ENCODE data around the gene ZNF503. TPM values are rescaled to one million over a fixed set of nuclear protein-coding genes. Genes with fewer than 3 reads are reported as not detected.

Gene ZNF503
- total and polyA plus RNA-seq, 10 of the 15 experiments (the other 5 are each of a cell fraction or from before 2014, with no cell fraction given) = 0.05 to 1.1 (median 0.11) TPM; not detected in 1

GRCh38 chr10:75428434-75429158 is 27.0 kb upstream of the ZNF503 start (continued):
- TF ChIP-seq ZNF687 (IDR thresholded peaks at IDR 0.05) = 0 out of 2 replicates have a peak, but pooled peaks have one; percentile 11

- Histone ChIP-seq H3K27ac (ENCODE audit: control insufficient read depth, insufficient read depth) (no peak overlapping the region), H3K4me2 (ENCODE audit: control insufficient read depth, insufficient read depth) (no peak overlapping the region), H2AFZ (ENCODE audit: control insufficient read depth, low read depth, low read length) (no peak overlapping the region), H3K4me3 (no peak overlapping the region), H3K4me1 (ENCODE audit: control insufficient read depth, insufficient read depth, low read length) (no peaks in the 10 kb centered on the region), H3K27me3 (replicated peaks in 1 of 2; ENCODE audit: control insufficient read depth in 2 of 2, insufficient read depth in 2 of 2, low read length in 1 of 2) (peaks cover 0 to 12% of the 10 kb centered on the region in 2 experiments; a peak in 2 of 4 replicates), H3K9ac (ENCODE audit: control insufficient read depth, insufficient read depth, low read length) (no peak overlapping the region), H3K79me2 (ENCODE audit: control insufficient read depth, insufficient read depth, low read length) (no peaks in the 10 kb centered on the region), H3K9me3 (replicated peaks; ENCODE audit: control insufficient read depth, insufficient read depth, low read length) (no peaks in the 10 kb centered on the region), H4K20me1 (ENCODE audit: control insufficient read depth, insufficient read depth) (no peaks in the 10 kb centered on the region), H3K36me3 (ENCODE audit: control insufficient read depth in 2 of 2, insufficient read depth in 2 of 2, low read length in 1 of 2) (no peaks in the 10 kb centered on the region)
- FAIRE-seq = no peak
- 12% methylated on average over 3 of the region's 3 CpGs for whole genome bisulfite sequencing (ENCODE audit: insufficient coverage, insufficient replicate concordance, low lambda C conversion rate, missing lambda C conversion rate)
- SMC1A ChIA-PET (ENCODE audit: uncharacterized antibody, unreplicated experiment) = interaction anchor here (0.9 to 4.1 kb wide), 6 partner anchors 11 to 79 kb away, joined by 3 to 21 read pairs (median 8); no protein-coding TSS in a partner anchor
- POLR2A ChIA-PET = interaction anchor here (1.1 kb wide), 1 partner anchor 21 kb away, joined by 4 read pairs; no protein-coding TSS in a partner anchor
- no peak for ATAC-seq
- DNase-seq (ENCODE audit: low read depth, low spot score) = no peak
- no TSS peak for BruUV-seq (replicated peaks)
- CTCF ChIA-PET = interaction anchor here (0.9 to 1.7 kb wide), 3 partner anchors 26 to 45 kb away, joined by 3 to 4 read pairs (median 3); partner anchors contain the start of gene ZNF503
- in situ Hi-C loops (cut with MboI) (no loop called here), intact Hi-C loops (cut with micrococcal nuclease; ENCODE audit: unreplicated experiment) (no loop called here)
- RAD21 ChIA-PET (ENCODE audit: unreplicated experiment) = interaction anchor here (1.1 kb wide), 1 partner anchor 12 kb away, joined by 3 read pairs; no protein-coding TSS in a partner anchor
- TF ChIP-seq CBX3 (IDR thresholded peaks at IDR 0.05; ENCODE audit: borderline replicate concordance, low read depth) (no peak), CBX5 (IDR thresholded peaks at IDR 0.05; ENCODE audit: low read depth) (no peak), BACH1 (IDR thresholded peaks at IDR 0.05; ENCODE audit: borderline replicate concordance) (no peak), SKIL (IDR thresholded peaks at IDR 0.05; ENCODE audit: low read depth, poor library complexity, severe bottlenecking) (no peak), MEF2B (IDR thresholded peaks at IDR 0.05; ENCODE audit: partially characterized antibody, poor library complexity, severe bottlenecking) (no peak), EP300 (IDR thresholded peaks at IDR 0.05; ENCODE audit: borderline replicate concordance in 1 of 2, control insufficient read depth in 1 of 2, low read depth in 2 of 2, low read length in 2 of 2) (no peak), E2F4 (IDR thresholded peaks at IDR 0.05; ENCODE audit: low read depth, low read length) (no peak), FOXK2 (IDR thresholded peaks at IDR 0.05) (no peak), RFX5 (IDR thresholded peaks at IDR 0.05; ENCODE audit: low read depth, low read length) (no peak), NFYA (IDR thresholded peaks at IDR 0.05; ENCODE audit: borderline replicate concordance, low read depth, low read length) (no peak)
These were observed 26.4 kb upstream of the ZNF503 start for GRCh38 chr10:75427951-75428350.

All from GM12878 (cell line).